MCF 10A (cell line): Measurements from ENCODE around the gene RIPOR3. TPM values are rescaled to one million over a fixed set of nuclear protein-coding genes. Genes with fewer than 3 reads are reported as not detected.

Experiments used
- BruUV-seq: library from RNA; stranded (reverse); fragments of 400-500 nt; replicated peaks from 2 replicates; lab custom pipeline; 2021; lab: Mats Ljungman, UMichigan
- CTCF ChIA-PET: fragments of 300-600 bp; sonication (Branson Sonifier 250); formaldehyde crosslinking; extraction: SDS; loops from one replicate; lab custom pipeline; 2021; ENCODE audit warnings: antibody characterized with exemption, inconsistent platforms; lab: Yijun Ruan, JAX
- POLR2A ChIA-PET: fragments of 300-600, 350-650 bp; sonication (Branson Sonifier 250); formaldehyde crosslinking; extraction: SDS; loops from one replicate; lab custom pipeline; 2020; ENCODE audit warnings: antibody characterized with exemption, inconsistent platforms; lab: Yijun Ruan, JAX
- DNase-seq: peaks from one replicate; pipeline ENCODE4 v3.0.0-alpha.2; 2018; ENCODE audit not compliant: unreplicated experiment
- H3K27ac Mint-ChIP-seq: one replicate; pipeline ENCODE4 v1.8.0; 2022; ENCODE audit warnings: mild to moderate bottlenecking, low read depth, mixed read lengths; ENCODE audit not compliant: unreplicated experiment
- H3K27me3 Mint-ChIP-seq: one replicate; pipeline ENCODE4 v1.8.0; 2022; ENCODE audit warnings: mixed read lengths; ENCODE audit not compliant: insufficient read depth, unreplicated experiment
- H3K36me3 Mint-ChIP-seq: one replicate; pipeline ENCODE4 v1.8.0; 2022; ENCODE audit warnings: mild to moderate bottlenecking, moderate library complexity, mixed read lengths; ENCODE audit not compliant: insufficient read depth, unreplicated experiment
- H3K4me1 Mint-ChIP-seq: one replicate; pipeline ENCODE4 v1.8.0; 2022; ENCODE audit warnings: mixed read lengths; ENCODE audit not compliant: insufficient read depth, unreplicated experiment
- H3K4me3 Mint-ChIP-seq: one replicate; pipeline ENCODE4 v1.8.0; 2022; ENCODE audit warnings: mild to moderate bottlenecking, moderate library complexity, mixed read lengths; ENCODE audit not compliant: unreplicated experiment
- H3K9me3 Mint-ChIP-seq: one replicate; pipeline ENCODE4 v1.8.0; 2022; ENCODE audit warnings: mixed read lengths; ENCODE audit not compliant: unreplicated experiment
- intact Hi-C: fragments of 100-400 bp; cut with micrococcal nuclease; formaldehyde crosslinking; loops from 2 replicates; pipeline ENCODE4 v1.14.1; 2022
- total RNA-seq: library from RNA; stranded (reverse); gene quantifications from 2 replicates; pipeline ENCODE4 v1.2.3, GENCODE V29; 2022
- TF ChIP-seq, protein P1 (sequence below): fragments of 200-600 bp; IDR thresholded peaks from one replicate; pipeline ENCODE4 v1.8.0; 2022; ENCODE audit warnings: antibody characterized with exemption, mild to moderate bottlenecking; ENCODE audit not compliant: unreplicated experiment

The RIPOR3 gene
- total RNA-seq, 1 experiment from 2014 or later = not detected

DNA sequence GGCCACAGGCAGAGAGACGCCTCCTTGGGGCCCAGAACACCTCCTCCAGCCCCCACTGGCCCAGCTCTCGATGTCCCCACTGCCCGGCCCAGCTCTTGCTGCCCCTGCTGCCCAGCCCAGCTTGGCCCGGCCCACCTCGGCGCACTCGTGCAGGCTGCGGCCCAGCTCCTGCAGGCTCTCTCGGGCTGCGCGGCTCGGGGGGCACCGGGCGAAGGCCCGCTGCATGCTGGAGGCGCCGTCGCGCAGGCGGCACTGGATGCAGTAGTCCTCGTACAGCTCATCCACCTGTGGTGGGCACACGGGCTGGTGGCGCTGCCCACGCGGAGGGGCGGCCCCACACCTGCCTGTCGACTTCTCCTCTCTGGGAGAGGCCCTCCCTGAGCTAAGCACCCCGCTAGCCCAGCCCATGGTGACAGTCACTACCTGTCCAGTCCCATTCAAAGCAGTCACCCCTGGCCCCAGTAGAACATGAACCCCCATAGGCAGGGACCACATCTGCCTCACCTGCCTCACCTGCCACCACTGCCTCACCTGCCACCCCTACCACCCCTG is 81.8 kb downstream of the RIPOR3 start:
- TF ChIP-seq, protein P1, sequence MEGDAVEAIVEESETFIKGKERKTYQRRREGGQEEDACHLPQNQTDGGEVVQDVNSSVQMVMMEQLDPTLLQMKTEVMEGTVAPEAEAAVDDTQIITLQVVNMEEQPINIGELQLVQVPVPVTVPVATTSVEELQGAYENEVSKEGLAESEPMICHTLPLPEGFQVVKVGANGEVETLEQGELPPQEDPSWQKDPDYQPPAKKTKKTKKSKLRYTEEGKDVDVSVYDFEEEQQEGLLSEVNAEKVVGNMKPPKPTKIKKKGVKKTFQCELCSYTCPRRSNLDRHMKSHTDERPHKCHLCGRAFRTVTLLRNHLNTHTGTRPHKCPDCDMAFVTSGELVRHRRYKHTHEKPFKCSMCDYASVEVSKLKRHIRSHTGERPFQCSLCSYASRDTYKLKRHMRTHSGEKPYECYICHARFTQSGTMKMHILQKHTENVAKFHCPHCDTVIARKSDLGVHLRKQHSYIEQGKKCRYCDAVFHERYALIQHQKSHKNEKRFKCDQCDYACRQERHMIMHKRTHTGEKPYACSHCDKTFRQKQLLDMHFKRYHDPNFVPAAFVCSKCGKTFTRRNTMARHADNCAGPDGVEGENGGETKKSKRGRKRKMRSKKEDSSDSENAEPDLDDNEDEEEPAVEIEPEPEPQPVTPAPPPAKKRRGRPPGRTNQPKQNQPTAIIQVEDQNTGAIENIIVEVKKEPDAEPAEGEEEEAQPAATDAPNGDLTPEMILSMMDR = no peak
- Mint-ChIP-seq H3K4me1 (no peaks in the 10 kb centered on the region), H3K27ac (no peak overlapping the region), H3K27me3 (no peaks in the 10 kb centered on the region), H3K36me3 (no peaks in the 10 kb centered on the region), H3K9me3 (no peaks in the 10 kb centered on the region), H3K4me3 (no peak overlapping the region)
- intact Hi-C loops = no loop called here
- CTCF ChIA-PET = interaction anchor here (0.7 to 1.2 kb wide), 3 partner anchors 20 to 86 kb away, joined by 3 to 4 read pairs (median 3); no protein-coding TSS in a partner anchor
- no TSS peak for BruUV-seq
- POLR2A ChIA-PET = no interaction called here
- no peak for DNase-seq

DNA sequence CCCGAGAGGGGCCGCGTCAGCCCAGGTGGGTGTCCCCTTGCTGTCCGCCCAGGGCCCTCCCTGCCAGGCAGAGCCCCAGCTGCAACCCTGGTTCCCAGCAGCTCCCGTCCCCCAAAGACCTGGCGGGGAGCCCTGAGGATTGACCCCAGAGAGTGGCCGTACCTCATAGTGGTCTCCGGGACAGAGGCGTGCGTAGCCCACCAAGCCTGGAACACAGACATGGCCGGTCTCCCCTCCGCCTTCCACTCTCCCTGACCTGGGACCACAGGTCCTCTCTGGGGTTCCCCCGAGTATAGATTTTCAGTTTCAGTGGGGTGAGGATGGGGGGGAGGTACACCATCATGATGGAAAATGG is 82.6 kb downstream of the RIPOR3 start:
- Mint-ChIP-seq H3K27me3 (no peaks in the 10 kb centered on the region), H3K36me3 (no peaks in the 10 kb centered on the region), H3K4me1 (no peaks in the 10 kb centered on the region), H3K9me3 (no peaks in the 10 kb centered on the region), H3K27ac (no peak overlapping the region), H3K4me3 (no peak overlapping the region)
- no TSS peak for BruUV-seq
- intact Hi-C loops = no loop called here
- DNase-seq = no peak
- POLR2A ChIA-PET = no interaction called here
- TF ChIP-seq, protein P1 = no peak
- CTCF ChIA-PET = interaction anchor here (0.8 to 1.2 kb wide), 3 partner anchors 20 to 38 kb away, joined by 3 to 4 read pairs (median 4); no protein-coding TSS in a partner anchor

DNA sequence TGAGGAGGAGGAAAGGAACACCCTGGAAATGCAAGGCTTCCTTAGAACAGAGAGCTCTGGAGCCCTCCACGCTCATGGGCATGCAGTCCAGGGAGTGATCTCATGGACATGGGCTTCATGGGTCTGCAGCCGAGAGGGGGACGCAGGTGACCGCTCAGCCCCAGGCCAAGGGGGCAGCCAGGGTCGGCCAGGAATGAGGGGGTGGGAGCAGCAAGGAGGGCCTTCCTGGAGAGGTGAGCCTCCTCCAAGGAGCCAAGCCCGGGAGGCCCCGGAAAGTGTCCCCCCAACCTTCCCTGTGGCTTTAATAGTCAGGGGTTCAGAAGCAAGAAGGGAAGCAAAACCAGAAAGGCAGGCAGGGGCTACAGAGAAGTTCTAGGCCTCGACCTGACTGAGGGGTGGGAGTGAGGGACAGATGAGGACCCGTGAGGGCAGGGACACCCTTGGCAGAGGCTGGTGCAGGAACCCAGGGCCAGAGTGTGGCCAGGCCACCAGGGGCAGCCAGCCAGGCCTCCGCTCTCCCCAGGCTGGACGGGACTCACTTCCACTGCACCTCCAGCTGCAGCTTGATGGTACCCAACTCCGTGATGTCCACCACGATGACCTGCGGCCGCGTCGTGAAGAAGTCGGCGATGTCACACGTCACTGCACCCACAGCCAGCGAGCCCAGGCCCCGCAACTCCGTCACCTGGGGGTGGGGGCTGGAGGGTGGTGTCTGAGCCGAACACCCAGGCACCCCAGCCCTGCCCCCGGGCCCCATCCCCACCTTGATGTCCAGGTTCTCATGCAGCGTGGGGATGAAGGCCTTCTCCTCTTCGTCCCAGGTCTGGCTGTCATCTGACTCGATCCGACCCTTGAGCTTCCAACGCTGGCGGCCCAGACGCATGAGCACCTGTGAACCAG is 83.2 kb downstream of the RIPOR3 start:
- Mint-ChIP-seq H3K9me3 (no peaks in the 10 kb centered on the region), H3K4me3 (no peak overlapping the region), H3K27me3 (no peaks in the 10 kb centered on the region), H3K4me1 (no peaks in the 10 kb centered on the region), H3K27ac (no peak overlapping the region), H3K36me3 (no peaks in the 10 kb centered on the region)
- BruUV-seq = no TSS peak
- CTCF ChIA-PET = interaction anchor here (0.5 to 1.2 kb wide), 4 partner anchors 20 to 179 kb away, joined by 3 to 5 read pairs (median 4); no protein-coding TSS in a partner anchor
- POLR2A ChIA-PET = no interaction called here
- intact Hi-C loops = no loop called here
- no peak for DNase-seq
- TF ChIP-seq, protein P1 = no peak

DNA sequence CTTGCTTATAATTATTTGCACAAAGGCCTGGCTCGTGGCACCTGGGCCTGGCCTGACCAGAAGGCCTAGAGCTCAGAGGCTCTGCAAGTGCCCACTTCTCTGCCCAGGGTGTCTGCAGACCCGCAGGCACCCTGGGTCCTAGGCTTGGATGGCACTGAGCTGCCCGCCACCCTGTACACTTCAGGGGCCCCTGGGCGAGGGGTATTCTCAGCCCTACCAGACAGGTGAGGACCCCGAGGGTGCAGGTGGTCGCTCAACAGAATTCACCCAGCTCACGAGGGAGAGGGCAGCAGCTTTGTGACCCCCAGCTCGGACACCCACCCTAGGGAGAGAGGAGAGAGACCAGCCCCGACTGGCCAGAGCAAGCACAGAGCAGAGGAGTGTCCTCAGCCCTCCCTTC is 83.9 kb downstream of the RIPOR3 start:
- Mint-ChIP-seq H3K27ac (no peak overlapping the region), H3K9me3 (no peaks in the 10 kb centered on the region), H3K27me3 (no peaks in the 10 kb centered on the region), H3K36me3 (no peaks in the 10 kb centered on the region), H3K4me3 (no peak overlapping the region), H3K4me1 (no peaks in the 10 kb centered on the region)
- POLR2A ChIA-PET = interaction anchor here (0.8 kb wide), 1 partner anchor 184 kb away, joined by 3 read pairs; no protein-coding TSS in a partner anchor
- CTCF ChIA-PET = interaction anchor here (0.5 to 1.2 kb wide), 4 partner anchors 19 to 631 kb away, joined by 3 to 5 read pairs (median 4); no protein-coding TSS in a partner anchor
- DNase-seq = no peak
- no TSS peak for BruUV-seq
- intact Hi-C loops = no loop called here
- TF ChIP-seq, protein P1 = no peak
